Colonic mucosa (tissue), 4 donors: ENCODE results near the gene SMURF1. TPM values are rescaled to one million over a fixed set of nuclear protein-coding genes. Genes with fewer than 3 reads are reported as not detected.

Experiments used
- DNase-seq: peaks from one replicate; pipeline ENCODE4 v3.0.0-alpha.2; 2020
- H3K27ac ChIP-seq: fragments of 200-600 bp; one replicate; pipeline ENCODE4 v1.8.0; 2021
- H3K27me3 ChIP-seq: fragments of 200-600 bp; one replicate; pipeline ENCODE4 v1.8.0; 2021
- H3K36me3 ChIP-seq: fragments of 200-600 bp; one replicate; pipeline ENCODE4 v1.8.0; 2021
- H3K4me1 ChIP-seq: fragments of 200-600 bp; one replicate; pipeline ENCODE4 v1.8.0; 2021; ENCODE audit warnings: mild to moderate bottlenecking
- H3K4me3 ChIP-seq: fragments of 200-600 bp; one replicate; pipeline ENCODE4 v1.8.0; 2021
- H3K9ac ChIP-seq, 2 donors: one replicate each; pipeline ENCODE4 v1.7.0; 2013; ENCODE audit warnings: control low read depth in 2 of 2, low read depth in 2 of 2, low read length in 2 of 2
- H3K9me3 ChIP-seq: fragments of 200-600 bp; one replicate; pipeline ENCODE4 v1.8.0; 2021
- CTCF ChIP-seq: fragments of 200-600 bp; IDR thresholded peaks from one replicate; pipeline ENCODE4 v1.8.0; 2022; ENCODE audit warnings: antibody characterized with exemption, mild to moderate bottlenecking
- intact Hi-C: fragments of 100-400 bp; cut with DNase I; formaldehyde crosslinking; loops from one replicate; pipeline ENCODE4 v1.14.1; 2022
- total RNA-seq, 2 donors: library from RNA; stranded (reverse); fragmentation: NEBNext Ultra II Directional in 1 of 2; extraction: Animal tissue kit (Norgen Biotek cat#: 25700) in 1 of 2; gene quantifications; one replicate each; pipeline ENCODE4 v1.2.1, GENCODE V29; 2021
- donor health status: healthy.
- donor health status: DM: no; HTN: no; CAD: no.
- donor health status: DM: no; HTN: no; CAD: no.

Gene SMURF1
- total RNA-seq, 2 donors from 2014 or later = 26.8 to 35.5 TPM

DNA sequence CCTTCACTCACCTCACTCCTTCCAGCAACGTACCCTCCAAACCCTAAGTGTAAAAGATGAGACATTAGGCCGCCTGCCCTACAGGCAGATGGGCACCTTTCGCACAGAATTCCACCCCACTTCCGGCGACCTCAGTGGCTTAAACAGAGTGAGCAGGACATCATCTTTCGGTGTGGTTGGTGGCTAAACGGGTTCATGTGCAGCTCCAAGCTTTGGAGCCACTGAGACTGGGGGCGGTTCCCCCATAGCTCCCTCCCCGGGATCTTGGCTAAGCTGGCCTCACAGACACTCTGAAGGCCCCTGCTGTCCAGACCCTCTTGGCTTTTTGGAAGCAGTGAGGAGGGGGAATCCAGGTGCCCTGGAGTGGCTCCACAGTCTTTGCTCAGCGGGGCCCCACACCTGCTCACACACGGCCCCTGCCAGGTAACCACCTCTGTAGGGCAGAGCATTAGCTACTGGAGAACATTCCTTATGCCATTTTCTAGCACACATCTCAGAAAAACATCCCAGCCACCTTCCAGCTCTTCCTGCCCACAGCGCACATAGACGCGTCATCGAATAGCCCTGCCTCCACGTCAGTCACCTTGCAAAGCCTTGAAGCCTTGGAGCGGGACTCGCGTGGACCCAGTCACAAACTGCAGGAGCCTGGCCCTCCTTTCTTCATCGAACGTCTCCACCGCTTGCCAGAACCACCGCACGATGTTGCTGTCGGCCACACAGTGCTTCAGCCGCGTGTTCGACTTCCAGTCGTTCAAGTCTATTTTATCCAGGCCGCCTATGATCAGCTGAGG is 108.8 kb downstream of the SMURF1 start:
- Histone ChIP-seq H3K27ac (no peak overlapping the region), H3K4me1 (no peaks in the 10 kb centered on the region), H3K36me3 (peaks cover 54% of the 10 kb centered on the region), H3K4me3 (no peak overlapping the region), H3K9me3 (no peaks in the 10 kb centered on the region), H3K27me3 (no peaks in the 10 kb centered on the region), H3K9ac (no peak overlapping the region)
- intact Hi-C loops = no loop called here
- no peak for TF ChIP-seq CTCF
- no peak for DNase-seq

GRCh38 chr7:99033765-99034164 is 110.1 kb downstream of the SMURF1 start:
- TF ChIP-seq CTCF = no peak
- Histone ChIP-seq H3K4me3 (no peak overlapping the region), H3K27ac (no peak overlapping the region), H3K9me3 (no peaks in the 10 kb centered on the region), H3K27me3 (no peaks in the 10 kb centered on the region), H3K4me1 (no peaks in the 10 kb centered on the region), H3K9ac (no peak overlapping the region), H3K36me3 (peaks cover 54% of the 10 kb centered on the region)
- intact Hi-C loops = no loop called here
- DNase-seq = no peak

GRCh38 chr7:99032928-99033327 is 111.0 kb downstream of the SMURF1 start:
- H3K27me3 ChIP-seq = no peaks in the 10 kb centered on the region
- no peaks in the 10 kb centered on the region for H3K4me1 ChIP-seq
- no peak overlapping the region for H3K9ac ChIP-seq
- no peaks in the 10 kb centered on the region for H3K9me3 ChIP-seq
- DNase-seq = no peak
- TF ChIP-seq CTCF = no peak
- no peak overlapping the region for H3K27ac ChIP-seq
- H3K36me3 ChIP-seq = peaks cover 47% of the 10 kb centered on the region
- intact Hi-C loops = no loop called here
- H3K4me3 ChIP-seq = no peak overlapping the region

DNA sequence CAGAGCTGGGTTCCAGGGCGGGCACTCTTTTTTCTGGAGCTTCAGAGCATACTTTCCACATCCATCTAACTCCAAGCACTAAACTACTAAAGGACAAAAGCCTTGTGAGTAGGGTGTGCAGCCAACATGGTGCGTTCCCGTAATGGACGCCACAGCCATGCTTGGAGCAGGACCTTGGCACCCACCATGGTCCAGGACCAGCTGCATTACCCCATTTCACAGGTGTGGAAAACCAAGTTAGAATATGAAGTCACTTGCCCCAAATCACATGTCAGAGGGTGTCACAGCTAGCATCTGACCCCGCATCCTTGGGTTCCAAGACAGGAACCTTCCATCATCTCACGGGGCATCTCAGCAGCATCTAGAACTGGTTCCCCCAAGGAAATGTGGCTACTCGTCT is 112.4 kb downstream of the SMURF1 start:
- no peak overlapping the region for H3K27ac ChIP-seq

DNA sequence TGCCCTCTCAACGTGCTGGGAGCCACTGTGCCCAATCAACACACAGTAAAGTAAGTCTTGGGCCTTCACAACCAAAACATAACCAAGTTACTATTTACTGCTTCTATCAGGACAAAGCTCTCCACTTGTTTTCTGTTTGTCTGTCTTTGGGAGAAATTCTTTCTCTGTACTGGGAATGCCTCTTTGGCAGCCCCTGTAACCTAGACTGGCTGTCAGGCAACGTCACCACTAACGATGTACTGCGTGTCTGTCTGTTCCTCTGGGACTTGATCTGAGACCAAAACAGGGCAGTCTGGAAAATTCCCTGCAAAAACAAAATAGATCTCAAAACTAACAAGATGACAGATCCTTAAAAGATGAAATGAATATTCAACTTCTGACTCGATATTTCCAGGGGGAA is 113.0 kb downstream of the SMURF1 start:
- Histone ChIP-seq H3K9me3 (no peaks in the 10 kb centered on the region), H3K4me3 (no peak overlapping the region), H3K9ac (no peak overlapping the region), H3K36me3 (peaks cover 29% of the 10 kb centered on the region), H3K27ac (no peak overlapping the region), H3K27me3 (no peaks in the 10 kb centered on the region), H3K4me1 (no peaks in the 10 kb centered on the region)
- intact Hi-C loops = no loop called here
- no peak for DNase-seq
- TF ChIP-seq CTCF = no peak

More for the DNA sequence above, 112.4 kb downstream of the SMURF1 start:
- H3K36me3 ChIP-seq = peaks cover 35% of the 10 kb centered on the region
- H3K9me3 ChIP-seq = no peaks in the 10 kb centered on the region
- intact Hi-C loops = no loop called here
- no peak overlapping the region for H3K9ac ChIP-seq
- TF ChIP-seq CTCF = no peak
- no peak for DNase-seq
- H3K4me1 ChIP-seq = no peaks in the 10 kb centered on the region
- H3K27me3 ChIP-seq = no peaks in the 10 kb centered on the region
- H3K4me3 ChIP-seq = no peak overlapping the region
